IMR-90 (cell line): ENCODE measurements around the gene RET. TPM values are rescaled to one million over a fixed set of nuclear protein-coding genes. Genes with fewer than 3 reads are reported as not detected.

Experiments used
- ATAC-seq: fragments of 200-7000 bp; cut with Tn5 transposase; 2 replicates; pipeline ENCODE4 v1.9.1; 2020; ENCODE audit warnings: low read depth, mild to moderate bottlenecking, moderate library complexity
- BruUV-seq: library from RNA; stranded (reverse); fragments of 400-500 nt; replicated peaks from 2 replicates; lab custom pipeline; 2021; lab: Mats Ljungman, UMichigan
- CTCF ChIA-PET: fragments of 300-600 bp; formaldehyde crosslinking; extraction: SDS; loops from one replicate; lab custom pipeline; 2021; ENCODE audit warnings: antibody characterized with exemption; lab: Yijun Ruan, JAX
- POLR2A ChIA-PET: fragments of 300-600 bp; sonication (Branson Sonifier 250); formaldehyde crosslinking; loops from one replicate; lab custom pipeline; 2022; ENCODE audit warnings: antibody characterized with exemption; ENCODE audit not compliant: unreplicated experiment; lab: Charles Lee
- DNase-seq: peaks from one replicate; pipeline ENCODE4 v3.0.0; 2013
- H2AFZ ChIP-seq: replicated peaks from 2 replicates; pipeline ENCODE3; 2013; ENCODE audit warnings: low read length, mild to moderate bottlenecking; ENCODE audit not compliant: poor library complexity
- H2AK5ac ChIP-seq: 2 replicates; pipeline ENCODE4 v1.6.1; 2013; ENCODE audit warnings: low read depth, low read length, inconsistent platforms
- H2AK9ac ChIP-seq: replicated peaks from 2 replicates; pipeline ENCODE3; 2013; ENCODE audit warnings: mild to moderate bottlenecking, low read depth, low read length, moderate library complexity; ENCODE audit not compliant: poor library complexity
- H2BK120ac ChIP-seq: 2 replicates; pipeline ENCODE4 v1.6.1; 2013; ENCODE audit warnings: low read depth, low read length, inconsistent platforms
- H2BK15ac ChIP-seq: 3 replicates; pipeline ENCODE4 v1.6.1; 2013; ENCODE audit warnings: low read depth, low read length, inconsistent platforms
- H2BK20ac ChIP-seq: 2 replicates; pipeline ENCODE4 v1.6.1; 2013; ENCODE audit warnings: low read depth, mild to moderate bottlenecking, inconsistent platforms, low read length, moderate library complexity
- H2BK5ac ChIP-seq: 2 replicates; pipeline ENCODE4 v1.6.1; 2013; ENCODE audit warnings: mild to moderate bottlenecking, low read depth, low read length, inconsistent platforms; ENCODE audit not compliant: poor library complexity, severe bottlenecking
- H3K14ac ChIP-seq: replicated peaks from 2 replicates; pipeline ENCODE4 v1.6.1; 2013; ENCODE audit warnings: low read depth, low read length, inconsistent platforms
- H3K18ac ChIP-seq: 2 replicates; pipeline ENCODE4 v1.6.1; 2013; ENCODE audit warnings: low read depth, low read length, control low read depth
- H3K23ac ChIP-seq: 2 replicates; pipeline ENCODE4 v1.6.1; 2013; ENCODE audit warnings: low read depth, low read length, inconsistent platforms
- H3K27ac ChIP-seq: 2 replicates; pipeline ENCODE4 v1.5.1; 2013; ENCODE audit warnings: mild to moderate bottlenecking, control low read depth, low read length; ENCODE audit not compliant: insufficient read depth
- H3K27me3 ChIP-seq: 2 replicates; pipeline ENCODE4 v1.6.1; 2013; ENCODE audit warnings: low read length; ENCODE audit not compliant: control insufficient read depth, insufficient read depth
- H3K36me3 ChIP-seq: 2 replicates; pipeline ENCODE4 v1.6.1; 2013; ENCODE audit warnings: low read length, mixed read lengths; ENCODE audit not compliant: control insufficient read depth, insufficient read depth
- H3K4ac ChIP-seq: 2 replicates; pipeline ENCODE4 v1.6.1; 2013; ENCODE audit warnings: low read depth, low read length, inconsistent platforms
- H3K4me1 ChIP-seq: 2 replicates; pipeline ENCODE4 v1.6.1; 2013; ENCODE audit warnings: low read length, mixed read lengths; ENCODE audit not compliant: control insufficient read depth, insufficient read depth
- H3K4me2 ChIP-seq: 2 replicates; pipeline ENCODE4 v1.6.1; 2013; ENCODE audit warnings: low read depth, mild to moderate bottlenecking, control low read depth, low read length, moderate library complexity
- H3K4me3 ChIP-seq: 2 replicates; pipeline ENCODE4 v1.5.1; 2013; ENCODE audit warnings: low read depth, mild to moderate bottlenecking, control low read depth, low read length, moderate library complexity; ENCODE audit not compliant: insufficient read depth
- H3K56ac ChIP-seq: 2 replicates; pipeline ENCODE4 v1.6.1; 2013; ENCODE audit warnings: low read length, inconsistent platforms; ENCODE audit not compliant: insufficient read depth; ENCODE audit errors: extremely low read depth
- H3K79me1 ChIP-seq, 2 experiments: 2 replicates each; pipeline ENCODE4 v1.6.1; 2013; ENCODE audit warnings: low read length in 2 of 2, inconsistent platforms in 1 of 2, low read depth in 1 of 2
- H3K9ac ChIP-seq: 2 replicates; pipeline ENCODE4 v1.6.1; 2013; ENCODE audit warnings: low read depth, low read length, control low read depth
- H3K9me1 ChIP-seq: 2 replicates; pipeline ENCODE4 v1.6.1; 2013; ENCODE audit warnings: low read length, inconsistent platforms; ENCODE audit not compliant: insufficient read depth
- H3K9me3 ChIP-seq: 2 replicates; pipeline ENCODE4 v1.6.1; 2013; ENCODE audit warnings: low read length; ENCODE audit not compliant: control insufficient read depth, insufficient read depth
- H4K20me1 ChIP-seq: 2 replicates; pipeline ENCODE4 v1.6.1; 2013; ENCODE audit warnings: low read length, inconsistent platforms; ENCODE audit not compliant: insufficient read depth
- H4K5ac ChIP-seq: 2 replicates; pipeline ENCODE4 v1.6.1; 2013; ENCODE audit warnings: mild to moderate bottlenecking, low read depth, low read length, control low read depth
- H4K8ac ChIP-seq, 2 experiments: 2 replicates each; pipeline ENCODE4 v1.6.1; 2013; ENCODE audit warnings: low read depth in 2 of 2, low read length in 2 of 2, control low read depth in 1 of 2, inconsistent platforms in 1 of 2
- H4K91ac ChIP-seq: 2 replicates; pipeline ENCODE4 v1.6.1; 2013; ENCODE audit warnings: low read depth, low read length, inconsistent platforms; ENCODE audit not compliant: insufficient read depth
- BHLHE40 ChIP-seq: fragments of 150-350 bp; IDR thresholded peaks from 2 replicates; pipeline ENCODE4 v1.6.1; 2016; ENCODE audit warnings: mild to moderate bottlenecking, low read depth, low read length
- CHD1 ChIP-seq: IDR thresholded peaks from 2 replicates; pipeline ENCODE4 v1.6.1; 2012; ENCODE audit warnings: low read depth, low read length, improper control_type of control experiment
- FOS ChIP-seq: fragments of 150-350 bp; IDR thresholded peaks from 2 replicates; pipeline ENCODE4 v1.6.1; 2016; ENCODE audit warnings: low read depth, low read length
- MAZ ChIP-seq: IDR thresholded peaks from 2 replicates; pipeline ENCODE4 v1.6.1; 2012; ENCODE audit warnings: low read depth, mild to moderate bottlenecking, low read length, improper control_type of control experiment, moderate library complexity, borderline replicate concordance
- NFE2L2 ChIP-seq: fragments of 150-350 bp; IDR thresholded peaks from 2 replicates; pipeline ENCODE4 v1.6.1; 2016; ENCODE audit warnings: low read depth, mild to moderate bottlenecking, low read length
- RAD21 ChIP-seq: IDR thresholded peaks from 2 replicates; pipeline ENCODE4 v1.6.1; 2012; ENCODE audit warnings: low read length, improper control_type of control experiment
- SMC3 ChIP-seq: fragments of 150-350 bp; IDR thresholded peaks from 2 replicates; pipeline ENCODE4 v1.6.1; 2016; ENCODE audit warnings: low read depth, mild to moderate bottlenecking, antibody characterized with exemption, low read length, moderate library complexity
- WGBS, 2 experiments: methylation state at CpG; one replicate each; pipeline versions ENCODE4 v1.1.5 to v1.1.7; 2013; ENCODE audit warnings: missing lambda C conversion rate in 2 of 2; ENCODE audit not compliant: insufficient read length in 1 of 2; ENCODE audit errors: extremely low coverage in 2 of 2; 5-methylcytosine and 5-hydroxymethylcytosine counted together
- dilution Hi-C: fragments of 300-500 bp; cut with HindIII; formaldehyde crosslinking; loops from one replicate; pipeline ENCODE4 v1.14.3; 2018; ENCODE audit warnings: low sequenced_read_pairs; ENCODE audit not compliant: unreplicated experiment
- in situ Hi-C: fragments of 300-500 bp; cut with MboI; formaldehyde crosslinking; loops from 3 replicates; pipeline ENCODE4 v1.14.3; 2019; ENCODE audit warnings: low sequenced_read_pairs, inconsistent platforms, mixed read lengths
- intact Hi-C: fragments of 100-400 bp; cut with micrococcal nuclease; formaldehyde crosslinking; loops from 2 replicates; pipeline ENCODE4 v1.10.0; 2022
- polyA plus RNA-seq, 3 experiments: library from polyadenylated mRNA; depleted of rRNA; stranded (reverse); fragments of >200 nt; gene quantifications; 2 replicates each; pipeline ENCODE4 v1.2.3, GENCODE V29; 2012; ENCODE audit warnings: low replicate concordance in 1 of 3
- total RNA-seq: library from RNA; depleted of rRNA; stranded (reverse); fragments of >200 nt; gene quantifications from 2 replicates; pipeline ENCODE4 v1.2.3, GENCODE V29; 2012
- TF ChIP-seq, protein P1 (sequence below): fragments of 150-350 bp; IDR thresholded peaks from 2 replicates; pipeline ENCODE4 v1.6.1; 2016; ENCODE audit warnings: low read depth, mild to moderate bottlenecking, low read length, moderate library complexity, borderline replicate concordance

Gene RET
- total and polyA plus RNA-seq, 2 of the 4 experiments (the other 2 are of a cell fraction) = 0.10 to 0.18 TPM

DNA sequence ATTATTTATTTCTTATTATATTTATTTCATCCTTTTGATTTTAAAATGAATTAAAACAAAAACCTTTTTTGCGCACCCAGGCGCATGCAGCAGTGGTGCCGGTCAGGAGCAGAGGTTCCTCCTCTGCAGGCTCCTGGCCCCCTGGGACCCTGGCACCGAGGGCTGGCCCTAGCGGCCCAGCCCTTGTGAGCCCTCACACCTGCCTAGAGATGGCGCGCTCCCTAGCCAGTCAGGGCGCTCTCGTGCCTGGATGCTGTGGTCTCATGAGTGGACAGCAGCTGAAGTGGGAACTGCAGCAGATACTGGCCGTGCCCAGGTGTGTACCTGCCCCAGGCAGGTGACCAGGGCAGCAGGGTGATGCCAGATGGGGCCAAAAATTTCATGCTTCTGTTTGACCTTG lies 13.8 kb downstream of the RET start:
- in situ Hi-C loops (no loop called here), intact Hi-C loops (no loop called here), dilution Hi-C loops (no loop called here)
- Histone ChIP-seq H3K4ac (no peak overlapping the region), H2BK5ac (no peak overlapping the region), H2BK20ac (no peak overlapping the region), H4K5ac (no peak overlapping the region), H3K56ac (no peak overlapping the region), H3K27me3 (peaks cover 27% of the 10 kb centered on the region; the same call in 1 of the 2 replicates), H4K91ac (no peak overlapping the region), H3K9ac (no peak overlapping the region), H2BK15ac (no peak overlapping the region), H3K14ac (no peak overlapping the region), H3K79me1 (no peaks in the 10 kb centered on the region), H3K4me1 (no peaks in the 10 kb centered on the region), H3K9me3 (no peaks in the 10 kb centered on the region), H3K27ac (no peak overlapping the region), H3K4me2 (no peak overlapping the region), H2AFZ (no peak overlapping the region), H3K23ac (no peak overlapping the region), H3K36me3 (no peaks in the 10 kb centered on the region), H2AK9ac (no peak overlapping the region), H4K20me1 (no peaks in the 10 kb centered on the region), H2AK5ac (no peak overlapping the region), H3K4me3 (no peak overlapping the region), H3K9me1 (no peaks in the 10 kb centered on the region), H4K8ac (no peak overlapping the region), H3K18ac (no peak overlapping the region), H2BK120ac (no peak overlapping the region)
- BruUV-seq = no TSS peak
- CTCF ChIA-PET = no interaction called here
- DNase-seq = no peak
- TF ChIP-seq CHD1 (no peak), SMC3 (no peak), BHLHE40 (no peak), RAD21 (no peak), FOS (no peak), MAZ (no peak), NFE2L2 (no peak)
- TF ChIP-seq, protein P1, sequence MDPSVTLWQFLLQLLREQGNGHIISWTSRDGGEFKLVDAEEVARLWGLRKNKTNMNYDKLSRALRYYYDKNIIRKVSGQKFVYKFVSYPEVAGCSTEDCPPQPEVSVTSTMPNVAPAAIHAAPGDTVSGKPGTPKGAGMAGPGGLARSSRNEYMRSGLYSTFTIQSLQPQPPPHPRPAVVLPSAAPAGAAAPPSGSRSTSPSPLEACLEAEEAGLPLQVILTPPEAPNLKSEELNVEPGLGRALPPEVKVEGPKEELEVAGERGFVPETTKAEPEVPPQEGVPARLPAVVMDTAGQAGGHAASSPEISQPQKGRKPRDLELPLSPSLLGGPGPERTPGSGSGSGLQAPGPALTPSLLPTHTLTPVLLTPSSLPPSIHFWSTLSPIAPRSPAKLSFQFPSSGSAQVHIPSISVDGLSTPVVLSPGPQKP = no peak
- POLR2A ChIA-PET = no interaction called here
- ATAC-seq = no peak
- WGBS, 2 experiments = 47% methylated on average over 5 of the region's 10 CpGs; no CpG with 5 or more reads in 1 of the 2 experiments
